Glutamatergic neuron (in vitro differentiated cells): ENCODE data around the gene IQGAP3. TPM values are rescaled to one million over a fixed set of nuclear protein-coding genes. Genes with fewer than 3 reads are reported as not detected.

Experiments
- DNase-seq: peaks from one replicate; pipeline ENCODE4 v3.0.0; 2022
- H3K27ac Mint-ChIP-seq: one replicate; pipeline ENCODE4 v1.8.0; 2020; ENCODE audit warnings: mild to moderate bottlenecking, mixed read lengths, inconsistent platforms; ENCODE audit not compliant: unreplicated experiment
- H3K27me3 Mint-ChIP-seq: one replicate; pipeline ENCODE4 v1.8.0; 2020; ENCODE audit warnings: mild to moderate bottlenecking, moderate library complexity, mixed read lengths, inconsistent platforms; ENCODE audit not compliant: unreplicated experiment
- H3K36me3 Mint-ChIP-seq: one replicate; pipeline ENCODE4 v1.8.0; 2020; ENCODE audit warnings: mild to moderate bottlenecking, mixed read lengths, inconsistent platforms; ENCODE audit not compliant: unreplicated experiment
- H3K4me1 Mint-ChIP-seq: one replicate; pipeline ENCODE4 v1.8.0; 2020; ENCODE audit warnings: mild to moderate bottlenecking, low read depth, mixed read lengths, inconsistent platforms; ENCODE audit not compliant: unreplicated experiment
- H3K4me3 Mint-ChIP-seq: one replicate; pipeline ENCODE4 v1.8.0; 2020; ENCODE audit warnings: mild to moderate bottlenecking, mixed read lengths, inconsistent platforms; ENCODE audit not compliant: unreplicated experiment
- H3K9me3 Mint-ChIP-seq: one replicate; pipeline ENCODE4 v1.8.0; 2020; ENCODE audit warnings: mild to moderate bottlenecking, moderate library complexity, mixed read lengths, inconsistent platforms; ENCODE audit not compliant: unreplicated experiment
- CTCF ChIP-seq: fragments of 200-600 bp; sonication (generic); IDR thresholded peaks from one replicate; pipeline ENCODE4 v1.5.0; 2021; ENCODE audit not compliant: partially characterized antibody, unreplicated experiment
- total RNA-seq: library from RNA; stranded (reverse); fragmentation: NEBNext Ultra II Directional; extraction: Animal tissue kit (Norgen Biotek cat#: 25700); gene quantifications from one replicate; pipeline ENCODE4 v1.2.1, GENCODE V29; 2021; ENCODE audit not compliant: unreplicated experiment

Gene IQGAP3
- total RNA-seq, 1 donor from 2014 or later: 6.1 TPM

- H3K4me1 Mint-ChIP-seq: peaks cover 52% of the 10 kb centered on the region
- H3K4me3 Mint-ChIP-seq: peak overlapping the region; percentile 89
- peaks cover 8% of the 10 kb centered on the region for H3K27me3 Mint-ChIP-seq
- H3K36me3 Mint-ChIP-seq: no peaks in the 10 kb centered on the region
- H3K27ac Mint-ChIP-seq: peak overlapping the region; percentile 81
- peaks cover 19% of the 10 kb centered on the region for H3K9me3 Mint-ChIP-seq
- DNase-seq: no peak
- no peak for TF ChIP-seq CTCF
These were observed 74.5 kb downstream of the IQGAP3 start for GRCh38 chr1:156497743-156498431.

- H3K36me3 Mint-ChIP-seq: no peaks in the 10 kb centered on the region
- peak overlapping the region; percentile 89 for H3K4me3 Mint-ChIP-seq
- TF ChIP-seq CTCF: no peak
- DNase-seq: no peak
- peak overlapping the region; percentile 88 for H3K27ac Mint-ChIP-seq
- peaks cover 10% of the 10 kb centered on the region for H3K27me3 Mint-ChIP-seq
- peaks cover 24% of the 10 kb centered on the region for H3K9me3 Mint-ChIP-seq
- H3K4me1 Mint-ChIP-seq: peaks cover 56% of the 10 kb centered on the region
These were observed 75.2 kb downstream of the IQGAP3 start for GRCh38 chr1:156497078-156497742.

- DNase-seq: no peak
- peak overlapping the region; percentile 88 for H3K27ac Mint-ChIP-seq
These were observed 76.1 kb downstream of the IQGAP3 start for GRCh38 chr1:156496211-156496761.

GRCh38 chr1:156495401-156496140, 76.8 kb downstream of the IQGAP3 start:
- Mint-ChIP-seq H3K4me3 (peak overlapping the region; percentile 69), H3K27me3 (peaks cover 12% of the 10 kb centered on the region), H3K4me1 (peaks cover 67% of the 10 kb centered on the region), H3K27ac (peak overlapping the region; percentile 82), H3K9me3 (peaks cover 30% of the 10 kb centered on the region), H3K36me3 (no peaks in the 10 kb centered on the region)
- TF ChIP-seq CTCF: no peak
- DNase-seq: no peak

More at GRCh38 chr1:156496211-156496761, 76.1 kb downstream of the IQGAP3 start:
- peaks cover 8% of the 10 kb centered on the region for H3K27me3 Mint-ChIP-seq
- peak overlapping the region; percentile 89 for H3K4me3 Mint-ChIP-seq
- no peaks in the 10 kb centered on the region for H3K36me3 Mint-ChIP-seq
- peaks cover 25% of the 10 kb centered on the region for H3K9me3 Mint-ChIP-seq
- no peak for TF ChIP-seq CTCF
- peaks cover 60% of the 10 kb centered on the region for H3K4me1 Mint-ChIP-seq
